Ascending aorta (tissue), 2 donors: ENCODE results near the gene CCDC6. TPM values are rescaled to one million over a fixed set of nuclear protein-coding genes. Genes with fewer than 3 reads are reported as not detected.
A peak's percentile ranks its signal among the peaks of the same experiment; 100 is the strongest.

ENCODE experiments used
- DNase-seq, 2 donors: peaks; one replicate each; pipeline ENCODE4 v3.0.0-alpha.2; 2019; ENCODE audit warnings: low spot score in 2 of 2
- H3K27ac ChIP-seq, 2 donors: fragments of 200-600 bp; sonication (generic); one replicate each; pipeline ENCODE4 v1.5.1; 2016 to 2017; ENCODE audit warnings: mild to moderate bottlenecking in 1 of 2
- H3K27me3 ChIP-seq: fragments of 200-600 bp; sonication (generic); one replicate; pipeline ENCODE4 v1.5.1; 2017
- H3K36me3 ChIP-seq, 2 donors: fragments of 200-600 bp; sonication (generic); one replicate each; pipeline ENCODE4 v1.5.1; 2016
- H3K4me1 ChIP-seq, 2 donors: fragments of 200-600 bp; sonication (generic); one replicate each; pipeline ENCODE4 v1.5.1; 2016 to 2017; ENCODE audit warnings: mild to moderate bottlenecking in 1 of 2
- H3K4me3 ChIP-seq, 2 donors: fragments of 200-600 bp; sonication (generic); one replicate each; pipeline ENCODE4 v1.5.1; 2016 to 2017; ENCODE audit warnings: mild to moderate bottlenecking in 1 of 2
- H3K9me3 ChIP-seq, 2 donors: fragments of 200-600 bp; sonication (generic); one replicate each; pipeline ENCODE4 v1.5.1; 2016
- CTCF ChIP-seq, 3 experiments: fragments of 200-600 bp in 2 of 3; fragments of 450-650 bp in 1 of 3; sonication (generic) in 2 of 3; IDR thresholded peaks; one replicate each; pipeline ENCODE4 v1.5.1; 2016 to 2019; ENCODE audit warnings: antibody characterized with exemption in 3 of 3, mild to moderate bottlenecking in 1 of 3, moderate library complexity in 1 of 3
- intact Hi-C: fragments of 100-400 bp; cut with DNase I; formaldehyde crosslinking; loops from one replicate; pipeline ENCODE4 v1.15.1; 2023
- total RNA-seq: library from RNA; depleted of rRNA; stranded (reverse); fragments of >200 nt; gene quantifications from one replicate; pipeline ENCODE4 v1.1.0, GENCODE V29; 2016

CCDC6 gene
- total RNA-seq, 1 donor from 2014 or later: 21.1 TPM

GRCh38 chr10:59909815-59910214 is 3.5 kb upstream of the CCDC6 start:
- Histone ChIP-seq H3K4me1 (peaks cover 0 to 8% of the 10 kb centered on the region in 2 donors), H3K27ac (peak overlapping the region; percentile 9 to 38), H3K36me3 (no peaks in the 10 kb centered on the region), H3K4me3 (no peak overlapping the region), H3K27me3 (no peaks in the 10 kb centered on the region), H3K9me3 (peaks cover 9 to 13% of the 10 kb centered on the region in 2 donors)
- intact Hi-C loops: loop anchor here (5.0 to 10.0 kb wide), 4 partner anchors 203 to 1643 kb away; partner anchors contain the start of genes CISD1, IPMK and SLC16A9
- TF ChIP-seq CTCF (IDR thresholded peaks at IDR 0.05): no peak
- DNase-seq: no peak

- intact Hi-C loops: loop anchor here (5.0 to 10.0 kb wide), 4 partner anchors 201 to 1641 kb away; partner anchors contain the start of genes CISD1, IPMK and SLC16A9
- Histone ChIP-seq H3K36me3 (no peaks in the 10 kb centered on the region), H3K27ac (peak overlapping the region; percentile 90 to 95), H3K9me3 (peaks cover 2 to 7% of the 10 kb centered on the region in 2 donors), H3K4me1 (peaks cover 0 to 8% of the 10 kb centered on the region in 2 donors), H3K4me3 (peak overlapping the region in 1 of 2 donors; percentile 87), H3K27me3 (no peaks in the 10 kb centered on the region)
- no peak for DNase-seq
- TF ChIP-seq CTCF (IDR thresholded peaks at IDR 0.05): no peak
Measured at GRCh38 chr10:59908808-59909143, 2.4 kb upstream of the CCDC6 start.

- no peak for TF ChIP-seq CTCF (IDR thresholded peaks at IDR 0.05)
- Histone ChIP-seq H3K9me3 (peaks cover 0 to under 1% of the 10 kb centered on the region in 2 donors), H3K4me1 (peaks cover 0 to 8% of the 10 kb centered on the region in 2 donors), H3K4me3 (peak overlapping the region; percentile 80 to 87), H3K36me3 (no peaks in the 10 kb centered on the region), H3K27me3 (no peaks in the 10 kb centered on the region), H3K27ac (peak overlapping the region; percentile 90 to 95)
- intact Hi-C loops: loop anchor here (2.0 to 10.0 kb wide), 7 partner anchors 35 to 1641 kb away; partner anchors contain the start of genes CISD1, IPMK and SLC16A9
- peak in 1 of 2 donors; percentile 90 for DNase-seq
Measured at GRCh38 chr10:59907918-59908807, 1.8 kb upstream of the CCDC6 start.

- no peaks in the 10 kb centered on the region for H3K27me3 ChIP-seq
- H3K36me3 ChIP-seq: no peaks in the 10 kb centered on the region
- H3K27ac ChIP-seq: peak overlapping the region; percentile 90 to 95
- DNase-seq: no peak
- TF ChIP-seq CTCF (IDR thresholded peaks at IDR 0.05): no peak
- H3K9me3 ChIP-seq: no peaks in the 10 kb centered on the region
- H3K4me1 ChIP-seq: peaks cover 0 to 10% of the 10 kb centered on the region in 2 donors
- peak overlapping the region; percentile 80 to 87 for H3K4me3 ChIP-seq
- intact Hi-C loops: loop anchor here (2.0 to 10.0 kb wide), 7 partner anchors 35 to 1640 kb away; partner anchors contain the start of genes CISD1, IPMK and SLC16A9
Measured at GRCh38 chr10:59907537-59907917, 1.2 kb upstream of the CCDC6 start.

- Histone ChIP-seq H3K4me1 (peaks cover 0 to 12% of the 10 kb centered on the region in 2 donors), H3K4me3 (peak overlapping the region; percentile 80 to 87), H3K27me3 (no peaks in the 10 kb centered on the region), H3K36me3 (no peaks in the 10 kb centered on the region), H3K9me3 (no peaks in the 10 kb centered on the region), H3K27ac (peak overlapping the region; percentile 90 to 95)
- no peak for DNase-seq
- TF ChIP-seq CTCF (IDR thresholded peaks at IDR 0.05): no peak
- intact Hi-C loops: loop anchor here (2.0 to 10.0 kb wide), 8 partner anchors 33 to 1639 kb away; partner anchors contain the start of genes CISD1, IPMK and SLC16A9
Measured at GRCh38 chr10:59905731-59906416, 482 bp downstream of the CCDC6 start.
